Measurements from ENCODE around the gene CTXND2. TPM values are rescaled to one million over a fixed set of nuclear protein-coding genes. Genes with fewer than 3 reads are reported as not detected.

CTXND2 gene
- total and polyA plus RNA-seq, 2 of the 8 experiments (the other 6 are each of a cell fraction or from before 2014, with no cell fraction given) = not detected

DNA sequence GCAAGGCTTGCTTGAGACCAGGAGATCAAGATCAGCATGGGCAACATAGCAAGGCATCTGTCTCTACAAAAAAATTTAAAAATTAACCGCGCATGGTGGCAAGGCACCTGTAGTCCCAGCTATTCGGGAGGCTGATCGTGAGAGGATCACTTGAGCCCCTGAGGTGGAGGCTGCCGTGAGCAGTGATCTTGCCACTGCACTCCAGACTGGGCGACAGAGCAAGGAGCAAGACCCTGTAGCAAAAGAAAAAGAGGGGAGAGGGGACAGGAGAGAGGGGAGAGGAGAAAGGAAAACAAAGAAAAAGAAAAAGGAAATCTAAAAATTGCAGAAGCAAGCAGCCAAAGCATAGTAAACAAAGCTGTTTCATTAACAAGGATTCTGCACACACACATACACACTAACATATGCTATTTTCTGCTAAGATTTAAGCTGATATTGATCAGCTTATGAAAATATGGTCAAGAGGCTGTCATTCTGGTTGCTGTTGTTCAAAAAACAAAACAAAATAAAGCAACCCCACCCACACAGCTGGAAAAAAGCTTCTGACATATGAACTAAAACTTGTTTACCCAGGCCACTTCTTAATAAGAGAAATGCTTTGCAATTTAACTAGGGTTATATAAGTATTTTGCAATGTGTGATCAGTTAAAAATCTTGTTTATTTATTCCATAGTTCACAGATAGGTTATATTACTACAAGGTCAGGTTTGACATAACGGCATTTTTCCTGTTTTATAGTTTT lies 12.3 kb upstream of the CTXND2 start:
- peaks cover 9 to 43% of the 10 kb centered on the region in 2 experiments; a peak in 3 of 4 replicates for H3K79me2 ChIP-seq (ENCODE audit: control insufficient read depth in 1 of 2, insufficient read depth in 2 of 2, low read length in 2 of 2)
- H3K18ac ChIP-seq (ENCODE audit: extremely low read depth, low read length) = no peak overlapping the region
- H3K23me2 ChIP-seq (ENCODE audit: low read depth, low read length) = no peaks in the 10 kb centered on the region; the same call in 1 of the 2 replicates
- H2AK5ac ChIP-seq (ENCODE audit: low read depth, low read length) = no peak overlapping the region
- H3K56ac ChIP-seq (replicated peaks; ENCODE audit: insufficient read length, low read depth, low read length) = no peak overlapping the region
- H2BK20ac ChIP-seq (ENCODE audit: low read length) = no peak overlapping the region
- no peak overlapping the region for H3K23ac ChIP-seq (ENCODE audit: insufficient read length)
- peak overlapping the region; percentile 71 to 81; a peak in 2 of 4 replicates for H3K4me2 ChIP-seq (ENCODE audit: insufficient read depth in 1 of 2, low read depth in 2 of 2, low read length in 2 of 2)
- H3K27ac ChIP-seq (ENCODE audit: low read depth, low read length) = no peak overlapping the region
- 92% methylated on average over 7 of the region's 7 CpGs; no CpG with 5 or more reads in 1 of the 2 experiments for WGBS, 2 experiments (ENCODE audit: extremely low coverage in 1 of 2, insufficient coverage in 1 of 2, insufficient read length in 1 of 2, insufficient replicate concordance in 2 of 2, low coverage in 1 of 2, low lambda C conversion rate in 2 of 2, missing lambda C conversion rate in 1 of 2)
- H4K20me1 ChIP-seq (replicated peaks in 1 of 2; ENCODE audit: control insufficient read depth in 1 of 2, insufficient read depth in 2 of 2, low read length in 2 of 2) = no peaks in the 10 kb centered on the region
- no peak overlapping the region for H2AFZ ChIP-seq (ENCODE audit: low read length)
- no peak overlapping the region for H2BK12ac ChIP-seq (ENCODE audit: low read depth, low read length)
- H3K9me3 ChIP-seq (ENCODE audit: insufficient read depth in 2 of 2, low read depth in 1 of 2, low read length in 1 of 2) = no peaks in the 10 kb centered on the region
- no peak overlapping the region for H2BK120ac ChIP-seq (replicated peaks; ENCODE audit: low read depth, low read length)
- peaks cover 3% of the 10 kb centered on the region; the same call in 1 of the 2 replicates for H3K79me1 ChIP-seq (ENCODE audit: low read depth, low read length)
- H4K8ac ChIP-seq (ENCODE audit: extremely low read depth, insufficient read depth, low read length) = no peak overlapping the region; the same call in 1 of the 2 replicates
- no peak overlapping the region for H2BK5ac ChIP-seq (ENCODE audit: low read depth, low read length)
- 0 out of 8 replicates have a peak, but pooled peaks cover 0 to 3% (median 0%) of the 10 kb centered on the region in 4 experiments for H3K36me3 ChIP-seq (ENCODE audit: control insufficient read depth in 2 of 4, insufficient read depth in 4 of 4, low read length in 3 of 4)
- no peak overlapping the region for H4K5ac ChIP-seq (ENCODE audit: insufficient read length, low read depth, low read length)
- no peaks in the 10 kb centered on the region for H3K4me1 ChIP-seq (replicated peaks in 1 of 4; ENCODE audit: control insufficient read depth in 3 of 4, insufficient read depth in 4 of 4, low read length in 3 of 4)
- DNase-seq (ENCODE audit: low read depth in 1 of 2, low spot score in 2 of 2) (no peak), FAIRE-seq (no peak)
- no peak overlapping the region for H3K9ac ChIP-seq (replicated peaks in 1 of 4; ENCODE audit: extremely low read depth in 1 of 4, low read depth in 3 of 4, low read length in 3 of 4)
- no peak overlapping the region for H4K91ac ChIP-seq (replicated peaks; ENCODE audit: insufficient read length, low read length)
- H3K4ac ChIP-seq (replicated peaks; ENCODE audit: insufficient read length, low read depth, low read length) = no peak overlapping the region
- ChIA-PET POLR2A (ENCODE audit: partially characterized antibody) (interaction anchor here (0.6 to 1.2 kb wide), 2 partner anchors 50 to 295 kb away, joined by 3 to 4 read pairs; partner anchors contain the start of gene MCL1), CTCF (ENCODE audit: partially characterized antibody) (interaction anchor here (0.7 kb wide), 1 partner anchor 45 kb away, joined by 4 read pairs; no protein-coding TSS in a partner anchor)
- no peak overlapping the region for H3K14ac ChIP-seq (ENCODE audit: insufficient read length)
- peak overlapping the region in 2 of 4 experiments; percentile 63 to 80; a peak in 3 of 8 replicates for H3K4me3 ChIP-seq (ENCODE audit: extremely low read depth in 1 of 4, insufficient read depth in 2 of 4, low read depth in 3 of 4, low read length in 4 of 4)
- no peak overlapping the region for H2BK15ac ChIP-seq (ENCODE audit: low read length)
- H3K27me3 ChIP-seq (replicated peaks in 1 of 4; ENCODE audit: control insufficient read depth in 3 of 4, extremely low read depth in 1 of 4, insufficient read depth in 3 of 4, low read length in 3 of 4) = no peaks in the 10 kb centered on the region
- TF ChIP-seq SIX5 (IDR thresholded peaks at IDR 0.05; ENCODE audit: low read depth, low read length) (no peak), SRF (IDR thresholded peaks at IDR 0.05; ENCODE audit: low read depth, low read length) (no peak), CEBPB (IDR thresholded peaks at IDR 0.05; ENCODE audit: low read depth, low read length) (no peak), CHD2 (IDR thresholded peaks at IDR 0.05; ENCODE audit: low read length) (no peak), NANOG (IDR thresholded peaks at IDR 0.05; ENCODE audit: insufficient read depth, low read depth, low read length, poor library complexity, severe bottlenecking) (no peak), EZH2 (IDR thresholded peaks at IDR 0.05; ENCODE audit: low read depth, low read length, severe bottlenecking) (no peak), RXRA (IDR thresholded peaks at IDR 0.05; ENCODE audit: insufficient read depth, low read depth, low read length) (no peak), ZNF274 (IDR thresholded peaks at IDR 0.05; ENCODE audit: borderline replicate concordance, extremely low read depth, low read length) (no peak), BRCA1 (IDR thresholded peaks at IDR 0.05; ENCODE audit: low read depth, low read length) (no peak), CBX5 (IDR thresholded peaks at IDR 0.05; ENCODE audit: low read depth, low read length) (no peak)
- TF ChIP-seq, protein P1, sequence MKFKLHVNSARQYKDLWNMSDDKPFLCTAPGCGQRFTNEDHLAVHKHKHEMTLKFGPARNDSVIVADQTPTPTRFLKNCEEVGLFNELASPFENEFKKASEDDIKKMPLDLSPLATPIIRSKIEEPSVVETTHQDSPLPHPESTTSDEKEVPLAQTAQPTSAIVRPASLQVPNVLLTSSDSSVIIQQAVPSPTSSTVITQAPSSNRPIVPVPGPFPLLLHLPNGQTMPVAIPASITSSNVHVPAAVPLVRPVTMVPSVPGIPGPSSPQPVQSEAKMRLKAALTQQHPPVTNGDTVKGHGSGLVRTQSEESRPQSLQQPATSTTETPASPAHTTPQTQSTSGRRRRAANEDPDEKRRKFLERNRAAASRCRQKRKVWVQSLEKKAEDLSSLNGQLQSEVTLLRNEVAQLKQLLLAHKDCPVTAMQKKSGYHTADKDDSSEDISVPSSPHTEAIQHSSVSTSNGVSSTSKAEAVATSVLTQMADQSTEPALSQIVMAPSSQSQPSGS (IDR thresholded peaks at IDR 0.05; ENCODE audit: low read length) = no peak

Data from H1 (cell line).